ENCODE data around the gene PTGES. TPM values are rescaled to one million over a fixed set of nuclear protein-coding genes. Genes with fewer than 3 reads are reported as not detected.

The PTGES gene
- polyA plus RNA-seq, 1 of the 3 experiments (the other 2 are of a cell fraction), result 5.2 TPM

GRCh38 chr9:129765764-129766317, 13.0 kb upstream of the PTGES start:
- Histone ChIP-seq H3K4me1 (ENCODE audit: control insufficient read depth in 1 of 2, insufficient read depth in 2 of 2, low read depth in 1 of 2, low read length in 1 of 2) (no peaks in the 10 kb centered on the region; a peak in 1 of 4 replicates), H3K9me3 (no peaks in the 10 kb centered on the region), H3K9me2 (no peaks in the 10 kb centered on the region), H4K20me1 (ENCODE audit: insufficient read depth) (no peaks in the 10 kb centered on the region), H3K27me3 (ENCODE audit: insufficient read depth) (no peaks in the 10 kb centered on the region), H3K27ac (ENCODE audit: low read depth in 2 of 2, low read length in 1 of 2) (no peak overlapping the region), H3K79me2 (ENCODE audit: insufficient read depth) (no peaks in the 10 kb centered on the region), H3K36me3 (replicated peaks in 1 of 2; ENCODE audit: control insufficient read depth in 1 of 2, insufficient read depth in 2 of 2, low read length in 1 of 2) (no peaks in the 10 kb centered on the region), H3K9ac (no peak overlapping the region), H3K4me2 (no peak overlapping the region), H3K4me3 (ENCODE audit: low read depth in 2 of 2, low read length in 1 of 2) (no peak overlapping the region), H2AFZ (ENCODE audit: low read depth) (no peak overlapping the region), H3F3A (replicated peaks; ENCODE audit: insufficient read depth) (no peaks in the 10 kb centered on the region)
- no peak for DNase-seq
- ChIA-PET CTCF (interaction anchor here (0.7 to 2.9 kb wide), 5 partner anchors 10 to 39 kb away, joined by 3 to 14 read pairs (median 8); no protein-coding TSS in a partner anchor), POLR2A (no interaction called here)
- TF ChIP-seq USF2 (IDR thresholded peaks at IDR 0.05; ENCODE audit: borderline replicate concordance, low read depth, low read length) (no peak), ZBTB33 (IDR thresholded peaks at IDR 0.05; ENCODE audit: borderline replicate concordance, low read depth) (no peak), NRF1 (IDR thresholded peaks at IDR 0.05; ENCODE audit: low read depth, low read length) (no peak), USF1 (IDR thresholded peaks at IDR 0.05; ENCODE audit: borderline replicate concordance, low read depth) (no peak), RAD21 (IDR thresholded peaks at IDR 0.05; ENCODE audit: low read length) (no peak), FOXM1 (IDR thresholded peaks at IDR 0.05; ENCODE audit: low read depth) (no peak), NFIC (IDR thresholded peaks at IDR 0.05; ENCODE audit: borderline replicate concordance) (no peak), POLR2AphosphoS5 (IDR thresholded peaks at IDR 0.05; ENCODE audit: low read depth, low read length) (no peak)
- 85% methylated on average over 4 of the region's 4 CpGs for WGBS (ENCODE audit: low lambda C conversion rate)

GRCh38 chr9:129762985-129763926, 10.4 kb upstream of the PTGES start:
- H3K27ac ChIP-seq (ENCODE audit: low read depth in 2 of 2, low read length in 1 of 2), result no peak overlapping the region
- ChIA-PET POLR2A (no interaction called here), CTCF (interaction anchor here (1.6 to 2.4 kb wide), 2 partner anchors 26 to 37 kb away, joined by 11 read pairs; no protein-coding TSS in a partner anchor)
- no peaks in the 10 kb centered on the region for H3K36me3 ChIP-seq (replicated peaks in 1 of 2; ENCODE audit: control insufficient read depth in 1 of 2, insufficient read depth in 2 of 2, low read length in 1 of 2)
- H3K4me2 ChIP-seq, result no peak overlapping the region
- no peak overlapping the region for H3K4me3 ChIP-seq (ENCODE audit: low read depth in 2 of 2, low read length in 1 of 2)
- H3K9ac ChIP-seq, result no peak overlapping the region
- H2AFZ ChIP-seq (ENCODE audit: low read depth), result no peak overlapping the region
- H3K9me2 ChIP-seq, result no peaks in the 10 kb centered on the region
- no peaks in the 10 kb centered on the region for H3K79me2 ChIP-seq (ENCODE audit: insufficient read depth)
- H3K27me3 ChIP-seq (ENCODE audit: insufficient read depth), result no peaks in the 10 kb centered on the region
- H4K20me1 ChIP-seq (ENCODE audit: insufficient read depth), result no peaks in the 10 kb centered on the region
- DNase-seq, result no peak
- H3K9me3 ChIP-seq, result no peaks in the 10 kb centered on the region
- no peaks in the 10 kb centered on the region; a peak in 1 of 4 replicates for H3K4me1 ChIP-seq (ENCODE audit: control insufficient read depth in 1 of 2, insufficient read depth in 2 of 2, low read depth in 1 of 2, low read length in 1 of 2)
- no peak for TF ChIP-seq IRF3 (IDR thresholded peaks at IDR 0.05; ENCODE audit: low read depth, low read length)
- no peak for TF ChIP-seq POLR2AphosphoS5 (IDR thresholded peaks at IDR 0.05; ENCODE audit: low read depth, low read length)
- TF ChIP-seq RFX5 (IDR thresholded peaks at IDR 0.05; ENCODE audit: low read length), result no peak
- TF ChIP-seq TCF12 (IDR thresholded peaks at IDR 0.05), result no peak
- H3F3A ChIP-seq (replicated peaks; ENCODE audit: insufficient read depth), result no peaks in the 10 kb centered on the region
- WGBS (ENCODE audit: low lambda C conversion rate), result 94% methylated on average over 13 of the region's 13 CpGs

All from SK-N-SH (cell line).